ENCODE measurements around the gene SLC19A1. TPM values are rescaled to one million over a fixed set of nuclear protein-coding genes. Genes with fewer than 3 reads are reported as not detected.

SLC19A1 gene
- total RNA-seq, 1 donor from 2014 or later: 28.2 TPM

DNA sequence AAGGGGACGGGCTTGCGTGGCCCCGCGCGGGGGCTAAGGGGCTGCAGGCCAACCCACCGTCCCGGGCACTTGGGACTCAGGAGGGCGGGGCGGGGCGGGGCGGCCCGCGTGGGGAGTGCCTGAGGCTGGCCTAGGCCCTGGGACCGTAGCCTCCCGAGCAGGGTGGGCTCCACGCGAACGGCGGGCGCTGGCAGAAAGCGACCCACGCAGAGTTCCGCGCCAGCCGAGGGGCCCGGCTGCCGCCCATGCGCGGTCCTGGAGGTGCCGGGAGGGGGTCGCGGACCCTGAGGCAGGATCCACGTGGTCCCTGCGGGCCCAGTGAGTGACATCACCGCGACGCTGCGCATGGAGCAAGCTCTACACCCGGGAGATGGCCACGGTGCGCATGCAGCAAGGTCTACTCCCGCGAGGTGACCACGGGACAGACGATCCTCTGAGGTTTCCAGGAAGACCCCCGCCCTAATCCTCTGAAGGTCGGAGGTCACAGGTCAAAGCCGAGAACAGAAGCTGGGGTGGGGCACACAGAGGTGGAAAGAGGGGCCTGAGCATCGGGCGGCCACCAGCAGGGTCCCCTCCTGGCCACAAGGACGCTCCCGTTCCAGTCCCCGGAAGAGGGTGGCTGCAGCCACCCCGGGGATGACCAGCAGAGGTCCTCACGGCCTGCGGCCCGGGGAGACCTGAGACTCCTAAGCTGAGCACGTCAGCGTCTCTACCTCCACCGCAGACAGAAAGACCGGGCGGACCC is 13.5 kb upstream of the SLC19A1 start:
- DNase-seq (ENCODE audit: extremely low spot score, unreplicated experiment): no peak
- TF ChIP-seq, protein P1, sequence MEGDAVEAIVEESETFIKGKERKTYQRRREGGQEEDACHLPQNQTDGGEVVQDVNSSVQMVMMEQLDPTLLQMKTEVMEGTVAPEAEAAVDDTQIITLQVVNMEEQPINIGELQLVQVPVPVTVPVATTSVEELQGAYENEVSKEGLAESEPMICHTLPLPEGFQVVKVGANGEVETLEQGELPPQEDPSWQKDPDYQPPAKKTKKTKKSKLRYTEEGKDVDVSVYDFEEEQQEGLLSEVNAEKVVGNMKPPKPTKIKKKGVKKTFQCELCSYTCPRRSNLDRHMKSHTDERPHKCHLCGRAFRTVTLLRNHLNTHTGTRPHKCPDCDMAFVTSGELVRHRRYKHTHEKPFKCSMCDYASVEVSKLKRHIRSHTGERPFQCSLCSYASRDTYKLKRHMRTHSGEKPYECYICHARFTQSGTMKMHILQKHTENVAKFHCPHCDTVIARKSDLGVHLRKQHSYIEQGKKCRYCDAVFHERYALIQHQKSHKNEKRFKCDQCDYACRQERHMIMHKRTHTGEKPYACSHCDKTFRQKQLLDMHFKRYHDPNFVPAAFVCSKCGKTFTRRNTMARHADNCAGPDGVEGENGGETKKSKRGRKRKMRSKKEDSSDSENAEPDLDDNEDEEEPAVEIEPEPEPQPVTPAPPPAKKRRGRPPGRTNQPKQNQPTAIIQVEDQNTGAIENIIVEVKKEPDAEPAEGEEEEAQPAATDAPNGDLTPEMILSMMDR (conservative IDR thresholded peaks at IDR 0.05): peak; percentile 85
- Mint-ChIP-seq H3K4me1 (ENCODE audit: unreplicated experiment) (peaks cover 10% of the 10 kb centered on the region), H3K9me3 (no peaks in the 10 kb centered on the region), H3K27me3 (peaks cover 9% of the 10 kb centered on the region), H3K27ac (no peak overlapping the region), H3K36me3 (no peaks in the 10 kb centered on the region), H3K4me3 (peak overlapping the region; percentile 74)

DNA sequence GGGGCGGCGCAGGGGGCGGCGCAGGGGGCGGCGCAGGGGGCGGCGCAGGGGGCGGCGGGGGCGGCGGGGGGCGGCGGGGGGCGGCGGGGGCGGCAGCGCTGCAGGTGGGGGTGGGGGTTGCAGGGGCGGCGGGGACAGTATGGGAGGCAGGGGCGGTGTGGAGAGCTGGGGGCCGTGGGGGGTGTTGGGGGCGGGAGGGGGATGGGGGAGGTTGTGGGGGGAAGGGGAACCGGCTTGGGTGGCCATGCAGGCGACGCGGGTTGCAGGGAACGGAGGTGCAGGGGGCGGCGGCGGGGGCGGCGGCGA is 13.0 kb upstream of the SLC19A1 start:
- peaks cover 10% of the 10 kb centered on the region for H3K4me1 Mint-ChIP-seq (ENCODE audit: unreplicated experiment)
- H3K4me3 Mint-ChIP-seq: no peak overlapping the region
- no peak for DNase-seq (ENCODE audit: extremely low spot score, unreplicated experiment)
- H3K36me3 Mint-ChIP-seq: no peaks in the 10 kb centered on the region
- H3K9me3 Mint-ChIP-seq: no peaks in the 10 kb centered on the region
- peaks cover 9% of the 10 kb centered on the region for H3K27me3 Mint-ChIP-seq
- no peak overlapping the region for H3K27ac Mint-ChIP-seq
- TF ChIP-seq, protein P1 (conservative IDR thresholded peaks at IDR 0.05): no peak

DNA sequence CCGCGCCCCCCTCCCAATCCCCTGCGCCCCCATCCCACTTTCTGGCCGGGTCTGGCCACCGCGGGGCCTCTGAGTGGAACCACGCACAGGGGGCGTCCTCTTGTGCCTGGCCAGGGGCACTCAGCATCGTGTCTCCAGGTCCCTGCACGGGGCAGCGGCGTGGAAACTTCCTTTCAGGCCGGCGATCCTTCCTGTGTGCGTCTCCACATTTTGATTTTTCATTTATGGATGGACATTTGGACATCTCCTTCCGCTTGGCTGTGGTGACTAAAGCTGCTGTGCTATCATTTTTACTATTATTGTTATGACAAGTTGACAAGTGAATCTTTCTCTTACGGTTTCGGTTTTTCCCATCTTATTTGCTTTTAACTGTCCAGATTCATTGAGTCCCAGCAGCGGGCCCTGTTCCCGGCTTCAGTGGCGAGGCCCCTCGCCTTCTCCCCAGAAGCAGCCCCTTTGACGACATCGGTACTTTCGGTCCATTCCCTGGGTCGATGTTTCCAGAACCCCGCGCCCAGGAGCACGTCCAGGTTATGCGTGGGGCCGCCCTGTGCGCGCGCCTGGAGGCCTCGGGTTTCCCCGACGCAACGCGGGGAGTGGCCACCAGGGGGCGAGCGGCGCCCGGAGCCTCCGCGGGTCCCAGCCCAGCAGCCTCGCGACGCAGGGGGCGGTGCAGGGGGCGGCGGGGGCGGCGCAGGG is 12.4 kb upstream of the SLC19A1 start:
- peak; percentile 89 for DNase-seq (ENCODE audit: extremely low spot score, unreplicated experiment)

DNA sequence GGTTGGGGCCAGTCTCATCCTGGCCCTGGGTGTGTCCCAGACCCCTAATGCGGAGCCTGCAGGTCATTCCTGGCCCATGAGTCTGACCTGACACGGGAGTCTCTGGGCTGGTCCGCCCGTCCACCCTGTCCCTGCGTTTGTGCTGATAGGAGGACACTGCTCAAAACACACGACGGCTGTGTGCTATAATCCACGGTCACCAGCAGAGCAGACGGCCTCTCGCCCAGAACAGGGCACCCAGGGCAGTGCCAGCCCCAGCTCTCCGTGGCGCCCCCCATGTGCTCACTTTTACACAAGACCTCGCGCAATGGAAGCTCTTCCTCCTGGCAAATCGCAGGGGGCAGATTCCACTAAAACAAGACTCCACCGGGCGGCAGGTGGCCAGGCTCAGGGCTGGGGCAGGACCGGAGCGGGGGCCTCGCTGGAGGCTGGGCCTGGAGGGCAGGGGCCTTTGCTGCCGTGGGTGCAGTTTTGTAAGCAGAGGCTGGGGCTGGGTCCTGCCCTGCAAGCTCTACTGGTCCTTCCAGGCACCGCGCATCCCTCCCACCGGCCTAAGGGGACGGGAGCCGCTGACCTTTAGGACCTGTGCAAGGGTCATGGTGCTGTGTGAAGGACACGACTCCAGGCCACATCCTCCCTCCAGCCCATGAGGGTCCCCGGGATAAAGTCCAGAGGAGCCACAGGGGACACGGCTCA is 10.6 kb upstream of the SLC19A1 start:
- H3K36me3 Mint-ChIP-seq: no peaks in the 10 kb centered on the region
- peaks cover 17% of the 10 kb centered on the region for H3K4me1 Mint-ChIP-seq (ENCODE audit: unreplicated experiment)
- TF ChIP-seq, protein P1 (conservative IDR thresholded peaks at IDR 0.05): no peak
- peaks cover 7% of the 10 kb centered on the region for H3K27me3 Mint-ChIP-seq
- H3K27ac Mint-ChIP-seq: no peak overlapping the region
- no peaks in the 10 kb centered on the region for H3K9me3 Mint-ChIP-seq
- DNase-seq (ENCODE audit: extremely low spot score, unreplicated experiment): no peak
- no peak overlapping the region for H3K4me3 Mint-ChIP-seq

More for the DNA sequence above, 12.4 kb upstream of the SLC19A1 start:
- no peaks in the 10 kb centered on the region for H3K36me3 Mint-ChIP-seq
- peak overlapping the region; percentile 70 for H3K27ac Mint-ChIP-seq
- no peaks in the 10 kb centered on the region for H3K9me3 Mint-ChIP-seq
- H3K27me3 Mint-ChIP-seq: peaks cover 9% of the 10 kb centered on the region
- TF ChIP-seq, protein P1 (conservative IDR thresholded peaks at IDR 0.05): peak; percentile 85
- peak overlapping the region; percentile 86 for H3K4me3 Mint-ChIP-seq
- H3K4me1 Mint-ChIP-seq (ENCODE audit: unreplicated experiment): peaks cover 10% of the 10 kb centered on the region

DNA sequence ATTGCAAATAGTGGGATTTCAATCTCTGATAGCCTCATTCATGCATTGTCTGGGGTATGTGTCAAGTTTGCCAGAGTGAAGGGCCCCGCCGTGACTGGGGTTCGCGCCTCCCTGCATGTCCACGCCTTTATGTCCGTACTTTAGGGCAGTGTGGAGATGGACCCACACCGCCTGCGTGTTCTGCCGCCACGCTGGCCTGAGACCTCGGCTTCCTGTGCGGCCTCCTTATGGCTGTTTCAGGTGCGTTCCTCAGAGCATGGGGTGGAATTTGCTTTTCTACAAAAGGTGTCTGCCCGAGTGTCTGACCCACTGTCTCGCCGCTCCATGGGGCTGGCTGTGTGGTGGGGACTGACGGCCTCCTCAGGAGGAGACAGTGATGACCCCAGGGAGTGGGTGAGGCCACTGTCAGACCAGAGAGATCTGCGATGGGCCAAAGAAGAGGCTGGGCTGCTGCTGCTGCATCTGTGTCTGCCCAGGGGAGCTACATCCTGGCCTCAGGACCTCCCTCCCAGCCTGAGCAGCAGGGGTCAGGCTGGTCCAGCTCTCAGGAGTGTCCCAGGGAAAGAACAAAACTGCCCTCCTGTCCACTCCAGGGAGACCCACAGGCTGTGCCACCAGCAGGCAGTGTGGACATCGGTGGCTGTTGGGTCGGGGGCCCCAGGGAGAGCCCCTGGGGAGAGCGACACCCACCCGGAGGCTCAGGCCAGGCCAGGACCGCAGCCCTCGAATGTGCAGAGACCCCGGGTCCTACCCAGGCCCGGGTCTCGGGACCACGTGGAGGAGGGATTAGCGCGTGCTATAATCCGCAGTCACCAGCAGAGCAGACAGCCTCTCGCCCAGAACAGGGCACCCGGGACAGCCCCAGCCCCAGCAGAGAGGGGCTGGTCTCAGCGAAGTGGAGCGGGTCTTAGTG is 9.8 kb upstream of the SLC19A1 start:
- TF ChIP-seq, protein P1 (conservative IDR thresholded peaks at IDR 0.05): no peak
- peaks cover 13% of the 10 kb centered on the region for H3K27me3 Mint-ChIP-seq
- peaks cover 21% of the 10 kb centered on the region for H3K4me1 Mint-ChIP-seq (ENCODE audit: unreplicated experiment)
- H3K4me3 Mint-ChIP-seq: no peak overlapping the region
- H3K9me3 Mint-ChIP-seq: no peaks in the 10 kb centered on the region
- no peak overlapping the region for H3K27ac Mint-ChIP-seq
- H3K36me3 Mint-ChIP-seq: no peaks in the 10 kb centered on the region
- DNase-seq (ENCODE audit: extremely low spot score, unreplicated experiment): no peak
